GM18867 (cell line): ENCODE data around the gene TMEM79.
"Not testable (repeated sequence)": the region's sequence is repeated elsewhere in the genome, so short reads cannot be mapped to it uniquely, and the experiment has no call there.

Experiments used
- ATAC-seq: cut with Tn5 transposase; IDR thresholded peaks from one replicate; pipeline ENCODE4 v1.9.1; 2021; ENCODE audit warnings: mild to moderate bottlenecking, moderate library complexity; ENCODE audit not compliant: unreplicated experiment

TMEM79 gene

DNA sequence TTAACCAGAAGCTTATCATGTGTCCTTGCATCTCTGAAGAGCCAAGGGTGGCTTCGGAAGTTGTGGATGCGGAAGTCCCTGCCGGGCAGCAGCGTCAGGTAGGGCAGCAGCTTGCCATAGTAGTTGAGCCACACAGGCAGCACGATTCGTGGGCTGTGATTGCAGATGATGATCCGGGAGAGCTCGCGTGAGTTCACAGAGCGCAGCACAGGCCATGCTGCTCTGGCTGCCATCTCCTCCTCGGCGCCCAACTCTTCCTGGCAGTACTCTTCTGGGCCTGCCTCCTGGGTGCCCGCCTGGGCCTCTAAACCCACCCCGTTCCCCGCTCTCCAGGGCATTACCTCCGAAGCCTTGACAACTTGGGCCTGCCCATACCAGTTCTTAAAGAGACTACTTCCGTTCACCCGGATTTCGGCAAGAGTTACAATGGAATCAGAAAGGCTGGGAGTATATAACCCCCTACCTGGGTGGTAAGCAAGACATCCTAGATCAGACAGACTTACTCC is 14.8 kb downstream of the TMEM79 start, which contains the start of gene VHLL:
TSS of gene VHLL (minus strand) at position 456 of the 506 bp plus-strand sequence. CDS start at position 338, 118 bp downstream.
- no peak for ATAC-seq

- ATAC-seq = no peak
Observed at GRCh38 chr1:156303241-156303640, 19.1 kb downstream of the TMEM79 start.

DNA sequence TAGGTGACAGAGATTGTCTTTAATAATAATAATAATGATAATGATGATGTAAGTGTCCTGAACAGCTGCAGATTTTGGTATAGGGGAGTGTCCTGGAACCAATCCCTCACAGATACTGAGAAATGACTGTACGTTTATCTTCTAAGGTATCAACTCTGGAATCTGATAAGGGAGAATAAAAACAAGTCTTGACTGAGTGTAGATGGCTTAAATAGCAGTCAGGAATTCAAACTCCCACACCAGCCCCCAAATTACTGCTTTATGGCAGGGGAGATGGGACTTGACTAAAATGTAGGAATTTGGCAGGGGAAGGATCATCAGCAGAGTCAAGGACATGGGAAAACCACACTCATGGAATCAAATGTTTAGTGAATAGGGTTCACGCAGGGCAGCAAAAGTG is 21.1 kb downstream of the TMEM79 start:
- no peak for ATAC-seq

- ATAC-seq = no peak
Observed at GRCh38 chr1:156308078-156308477, 24.0 kb downstream of the TMEM79 start.

DNA sequence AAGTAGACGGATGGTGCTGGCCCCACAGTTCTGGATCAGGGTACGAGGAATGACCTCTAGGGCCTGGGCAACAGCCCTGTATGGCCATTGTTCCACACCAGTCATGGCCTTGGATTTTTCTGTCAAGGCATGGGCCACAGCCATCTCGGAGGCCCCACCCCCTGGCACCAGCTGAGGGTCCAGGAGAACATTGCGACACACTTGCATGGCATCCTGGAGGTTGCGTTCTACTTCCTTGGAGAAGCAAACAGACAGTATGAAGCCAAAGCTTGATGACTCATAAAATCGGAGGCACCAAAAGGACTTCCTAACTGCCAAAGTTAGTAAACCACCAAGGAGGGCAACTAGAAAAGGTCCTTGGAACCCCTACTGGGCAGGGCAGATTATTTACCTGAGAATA is 26.8 kb downstream of the TMEM79 start:
- no peak for ATAC-seq

GRCh38 chr1:156316909-156317308 is 32.8 kb downstream of the TMEM79 start:
- ATAC-seq = no peak

GRCh38 chr1:156319664-156320063 is 35.5 kb downstream of the TMEM79 start:
- ATAC-seq = no peak

GRCh38 chr1:156320560-156320959 is 36.4 kb downstream of the TMEM79 start:
- ATAC-seq = no peak

DNA sequence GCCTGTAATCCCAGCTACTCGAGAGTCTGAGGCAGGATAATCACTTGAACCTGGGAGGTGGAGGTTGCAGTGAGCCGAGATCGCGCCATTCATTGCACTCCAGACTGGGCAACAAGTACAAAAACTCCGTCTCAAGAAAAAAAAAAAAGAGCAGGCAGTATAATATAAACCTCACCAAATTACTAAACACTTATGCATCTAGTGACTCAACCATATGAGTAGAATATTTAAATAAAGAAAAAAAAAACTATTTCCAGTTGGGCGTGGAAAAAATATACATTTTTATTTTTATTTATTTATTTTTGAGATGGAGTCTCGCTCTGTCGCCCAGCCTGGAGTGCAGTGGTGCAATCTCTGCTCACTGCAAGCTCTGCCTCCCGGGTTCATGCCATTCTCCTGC is 39.1 kb downstream of the TMEM79 start:
- not testable (repeated sequence) for ATAC-seq

- ATAC-seq = no peak
Observed at GRCh38 chr1:156336242-156336641, 52.1 kb downstream of the TMEM79 start.

DNA sequence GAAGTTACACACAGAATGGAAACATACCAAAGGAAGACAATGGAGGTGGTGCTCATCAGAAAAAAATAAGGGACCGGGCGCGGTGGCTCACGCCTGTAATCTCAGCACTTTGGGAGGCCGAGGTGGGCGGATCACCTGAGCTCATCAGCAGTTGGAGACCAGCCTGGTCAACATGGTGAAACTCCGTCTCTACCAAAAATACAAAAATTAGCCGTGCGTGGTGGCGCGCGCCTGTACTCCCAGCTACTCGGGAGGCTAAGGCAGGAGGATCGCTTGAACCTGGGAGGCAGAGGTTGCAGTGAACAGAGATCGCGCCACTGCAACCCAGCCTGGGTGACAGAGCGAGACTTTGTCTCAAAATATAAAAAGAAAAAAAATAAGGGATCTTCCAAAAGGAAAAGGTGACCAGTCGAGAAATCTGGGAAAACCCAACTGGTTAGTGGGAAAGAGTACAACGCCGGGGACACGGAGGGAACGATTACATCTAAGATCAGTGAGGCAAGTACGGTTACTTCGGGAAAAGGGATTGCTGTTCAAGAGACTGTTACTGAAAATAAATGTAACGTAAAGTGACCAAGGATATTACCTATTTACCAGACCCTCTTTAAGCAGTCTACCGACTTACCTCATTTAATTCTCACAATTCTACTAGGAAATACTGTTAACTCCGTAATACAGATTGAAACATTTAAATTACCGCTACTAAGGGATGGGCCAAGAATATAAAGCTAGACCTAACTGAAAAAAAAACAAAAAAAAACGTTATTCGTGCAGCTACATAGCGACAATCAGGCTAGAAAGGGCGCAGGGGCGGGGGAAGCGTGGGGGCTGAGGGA is 53.1 kb downstream of the TMEM79 start:
- ATAC-seq = no peak

DNA sequence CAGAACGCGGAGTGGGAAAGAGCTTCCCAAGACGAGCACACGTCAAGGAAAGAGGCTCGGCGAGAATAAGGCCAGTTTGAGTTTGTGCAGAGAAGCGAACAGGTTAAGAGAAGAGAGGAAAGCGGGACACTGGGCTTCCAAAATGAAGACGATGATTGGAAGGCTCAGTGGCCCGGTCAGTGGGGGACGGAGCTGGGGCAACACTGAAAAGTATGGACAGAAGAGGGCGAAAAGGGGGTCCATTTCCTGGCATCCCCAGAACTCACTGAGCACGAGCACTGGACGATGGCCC is 53.7 kb downstream of the TMEM79 start:
- ATAC-seq = no peak

GRCh38 chr1:156338180-156338976 is 54.3 kb downstream of the TMEM79 start, which contains the start of the genes CCT3 and TSACC:
CCT3 (minus strand) TSS chr1:156338292; CDS start chr1:156338184, 108 bp downstream.
TSACC (plus strand) TSS chr1:156338526; CDS start chr1:156339758, 1,232 bp downstream.
- peak; percentile 90 for ATAC-seq
